HL-60 (cell line): ENCODE results near the gene ERBB4.

ENCODE experiments used
- CTCF ChIP-seq: IDR thresholded peaks from one replicate; pipeline ENCODE4 v1.5.1; 2011; ENCODE audit warnings: low read length, control low read depth, inconsistent platforms; ENCODE audit not compliant: insufficient read depth
- POLR2AphosphoS5 ChIP-seq: IDR thresholded peaks from 2 replicates; pipeline ENCODE4 v1.6.1; 2012; ENCODE audit warnings: low read depth

DNA sequence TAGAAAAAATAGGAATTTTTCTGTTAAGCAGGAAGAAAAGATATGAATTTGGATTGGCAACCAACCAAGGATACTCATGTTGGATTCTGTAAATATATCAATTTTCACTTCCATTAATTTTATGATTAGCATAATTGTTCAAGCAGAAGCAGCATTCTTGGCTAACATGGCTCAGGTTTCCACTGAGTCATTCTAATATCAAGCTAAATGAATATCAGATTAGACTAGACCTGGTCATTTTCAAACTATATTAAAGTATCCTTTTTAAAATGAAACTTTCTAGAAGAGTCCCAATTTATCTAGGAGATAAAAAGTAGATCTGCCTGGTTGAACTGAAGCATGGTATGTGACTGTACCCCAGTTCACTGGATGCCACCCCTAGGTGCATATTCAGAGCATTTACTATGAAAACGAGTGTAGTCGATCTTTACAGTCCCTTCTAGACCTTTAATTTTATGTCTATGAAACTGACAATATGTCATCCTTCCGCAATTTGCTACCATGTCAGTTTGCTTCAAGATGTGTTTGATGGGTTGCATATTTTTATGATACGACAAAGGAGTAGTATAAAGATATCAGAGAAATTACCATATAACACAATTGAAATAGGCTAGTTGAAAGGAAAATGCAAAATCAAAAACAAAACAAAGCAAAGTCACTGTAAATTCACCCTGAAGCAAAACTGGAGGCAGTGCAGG, 704.9 kb downstream of the ERBB4 start:
- TF ChIP-seq CTCF = no peak
- no peak for TF ChIP-seq POLR2AphosphoS5
